K562 (cell line): ENCODE data around the gene EME2. TPM values are rescaled to one million over a fixed set of nuclear protein-coding genes. Genes with fewer than 3 reads are reported as not detected.

Experiments
- ARID4B ChIP-seq: sonication (generic); formaldehyde crosslinking; IDR thresholded peaks from 2 replicates; pipeline ENCODE4 v1.8.0; 2022; ENCODE audit warnings: mild to moderate bottlenecking, missing genetic modification reagents
- C11orf30 ChIP-seq: fragments of 450-650 bp; IDR thresholded peaks from 2 replicates; pipeline ENCODE4 v1.6.1; 2016; ENCODE audit warnings: low read depth, mild to moderate bottlenecking
- CBFA2T2 ChIP-seq: fragments of 450-650 bp; conservative IDR thresholded peaks from 2 replicates; pipeline ENCODE4 v1.6.1; 2017; ENCODE audit warnings: mild to moderate bottlenecking
- CTBP1 ChIP-seq: fragments of 450-650 bp; IDR thresholded peaks from 2 replicates; pipeline ENCODE4 v1.6.1; 2016; ENCODE audit warnings: borderline replicate concordance
- DMBX1 ChIP-seq: fragments of 250-450 bp; sonication (Bioruptor Pico); IDR thresholded peaks from 2 replicates; pipeline ENCODE4 v1.8.0; 2022; ENCODE audit warnings: inconsistent platforms, mild to moderate bottlenecking, moderate library complexity, borderline replicate concordance
- E2F3 ChIP-seq: fragments of 250-450 bp; sonication (Bioruptor Pico); IDR thresholded peaks from 2 replicates; pipeline ENCODE4 v1.4.0; 2020; ENCODE audit warnings: mild to moderate bottlenecking
- HNRNPUL1 ChIP-seq: fragments of 200-400 bp; formaldehyde crosslinking; IDR thresholded peaks from 2 replicates; pipeline ENCODE4 v1.6.1; 2017; ENCODE audit warnings: low read length
- LCOR ChIP-seq: sonication (generic); formaldehyde crosslinking; IDR thresholded peaks from 2 replicates; pipeline ENCODE4 v1.8.0; 2022; ENCODE audit warnings: mild to moderate bottlenecking, missing genetic modification reagents
- MAX ChIP-seq: sonication (generic); formaldehyde crosslinking; IDR thresholded peaks from 2 replicates; pipeline ENCODE4 v1.9.0; 2022; ENCODE audit warnings: mild to moderate bottlenecking, missing genetic modification reagents
- MIER1 ChIP-seq: fragments of 450-650 bp; IDR thresholded peaks from 2 replicates; pipeline ENCODE4 v1.6.1; 2016; ENCODE audit warnings: antibody characterized with exemption, mild to moderate bottlenecking, low read depth
- SOX6 ChIP-seq: fragments of 450-650 bp; IDR thresholded peaks from 2 replicates; pipeline ENCODE4 v1.6.1; 2014; ENCODE audit warnings: mild to moderate bottlenecking
- ZBTB49 ChIP-seq: sonication (generic); formaldehyde crosslinking; IDR thresholded peaks from 2 replicates; pipeline ENCODE4 v1.8.0; 2022; ENCODE audit warnings: missing genetic modification reagents, mild to moderate bottlenecking, borderline replicate concordance
- ZFP30 ChIP-seq: fragments of 250-450 bp; sonication (Bioruptor Pico); IDR thresholded peaks from 2 replicates; pipeline ENCODE4 v1.8.0; 2022; ENCODE audit warnings: moderate library complexity, mild to moderate bottlenecking, inconsistent platforms, borderline replicate concordance
- ZFPM2 ChIP-seq: fragments of 250-450 bp; sonication (Bioruptor Pico); IDR thresholded peaks from 2 replicates; pipeline ENCODE4 v1.5.1; 2022; ENCODE audit warnings: mild to moderate bottlenecking
- ZNF398 ChIP-seq: fragments of 250-450 bp; sonication (Bioruptor Pico); IDR thresholded peaks from 2 replicates; pipeline ENCODE4 v1.8.0; 2021; ENCODE audit warnings: moderate library complexity, mild to moderate bottlenecking, inconsistent platforms
- ZNF584 ChIP-seq: fragments of 200-800 bp; sonication (Bioruptor generic); IDR thresholded peaks from 2 replicates; pipeline ENCODE4 v1.6.1; 2016; ENCODE audit warnings: low read depth, mild to moderate bottlenecking, missing genetic modification characterization, missing compliant biosample characterization
- ZNF639 ChIP-seq, 2 experiments: fragments of 200-800 bp in 1 of 2; sonication (Bioruptor generic) in 1 of 2; sonication (generic) in 1 of 2; formaldehyde crosslinking in 1 of 2; IDR thresholded peaks in 1 of 2; conservative IDR thresholded peaks in 1 of 2; 2 replicates each; pipeline versions ENCODE4 v1.5.0 to v1.6.1; 2016 to 2020; ENCODE audit warnings: missing compliant biosample characterization in 1 of 2, missing genetic modification characterization in 1 of 2, missing genetic modification reagents in 1 of 2
- ZNF717 ChIP-seq: fragments of 250-450 bp; sonication (Bioruptor Pico); IDR thresholded peaks from 2 replicates; pipeline ENCODE4 v1.5.0; 2021
- polyA plus RNA-seq, 8 experiments: library from polyadenylated mRNA; depleted of rRNA in 4 of 8; stranded (reverse) in 5 of 8; unstranded in 3 of 8; fragments of >200 nt; fragmentation: Nextera tagmentation in 2 of 8; fragmentation: Illumina TruSeq in 1 of 8; extraction: Ambion mirVana in 2 of 8; extraction: Trizol in 1 of 8; gene quantifications; 2 replicates each; pipeline versions ENCODE4 v1.2.1 to v1.2.3, GENCODE V29; 2011 to 2014; ENCODE audit warnings: inconsistent platforms in 1 of 8, missing spikeins in 1 of 8
- total RNA-seq, 7 experiments: library from RNA; depleted of rRNA in 6 of 7; stranded (reverse); fragments of >200 nt in 6 of 7; fragmentation: Illumina TruSeq in 2 of 7; extraction: Trizol in 2 of 7; gene quantifications; 2 replicates each; pipeline versions ENCODE4 v1.2.1 to v1.2.3, GENCODE V29; 2011 to 2021; ENCODE audit warnings: low replicate concordance in 1 of 7

EME2 gene
- total and polyA plus RNA-seq, 9 of the 15 experiments (the other 6 are each of a cell fraction or from before 2014, with no cell fraction given), result 0.35 to 19.9 (median 3.5) TPM

- TF ChIP-seq CBFA2T2 (no peak), C11orf30 (no peak), ZFPM2 (CRISPR knock-in tag) (no peak), SOX6 (no peak; the same call in 1 of the 2 replicates), E2F3 (no peak), ZNF639 (CRISPR knock-in tag; conservative IDR thresholded peaks at IDR 0.05 in 1 of 2, IDR thresholded peaks at IDR 0.05 in 1 of 2) (no peak), ZNF398 (CRISPR knock-in tag) (no peak), ARID4B (0 out of 2 replicates have a peak, but pooled peaks have one; percentile 15), ZBTB49 (CRISPR knock-in tag) (no peak), ZNF584 (no peak), MAX (no peak), ZNF717 (CRISPR knock-in tag) (no peak), HNRNPUL1 (no peak), ZFP30 (CRISPR knock-in tag) (no peak), DMBX1 (no peak), LCOR (CRISPR knock-in tag) (no peak), MIER1 (no peak), CTBP1 (peak; percentile 31; the same call in 1 of the 2 replicates)
Measured at GRCh38 chr16:1771188-1771863, 1.3 kb upstream of the EME2 start, which contains the start of gene NME3 (continued).
